SH-SY5Y (cell line): ENCODE measurements around the gene CYP2C8.

Source experiments
- GATA2 ChIP-seq: IDR thresholded peaks from 2 replicates; pipeline ENCODE4 v1.6.1; 2011; ENCODE audit warnings: mild to moderate bottlenecking, low read depth, low read length
- GATA3 ChIP-seq: IDR thresholded peaks from 2 replicates; pipeline ENCODE4 v1.6.1; 2011; ENCODE audit warnings: low read depth, mild to moderate bottlenecking, low read length, moderate library complexity

DNA sequence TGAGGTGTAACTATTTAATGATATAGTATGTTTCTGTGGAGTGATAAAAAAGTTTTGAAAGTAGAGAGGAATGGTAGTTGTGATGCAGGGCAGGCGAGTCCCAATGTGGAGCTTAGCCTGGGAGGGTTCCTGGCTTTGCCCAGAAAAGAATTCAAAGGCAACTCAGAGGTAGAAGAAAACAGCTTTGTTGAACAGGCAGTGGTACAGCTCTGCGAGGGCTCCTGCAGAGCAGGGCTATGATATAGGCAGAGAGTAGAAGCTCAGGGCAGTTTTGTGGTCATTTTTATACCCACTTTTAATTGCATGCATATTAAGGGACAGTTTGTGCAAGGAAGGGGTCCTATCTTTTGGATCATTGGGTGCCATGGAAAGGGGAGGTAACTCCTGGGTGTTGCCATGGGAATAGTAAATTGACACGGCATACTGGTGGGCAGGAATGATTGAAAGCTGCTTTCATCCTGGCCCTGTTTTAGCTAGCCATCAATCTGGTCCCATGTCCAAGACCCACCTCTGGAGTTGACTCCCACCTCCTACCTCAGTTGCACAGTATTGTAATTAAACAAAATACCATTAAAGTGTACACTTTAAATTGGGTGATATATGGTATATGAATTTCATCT, 12.4 kb downstream of the CYP2C8 start:
- TF ChIP-seq GATA2 (no peak), GATA3 (no peak)
